GM12878 (cell line): ENCODE measurements around the gene VTN. TPM values are rescaled to one million over a fixed set of nuclear protein-coding genes. Genes with fewer than 3 reads are reported as not detected.

Source experiments
- ATAC-seq: fragments of 200-7000 bp; cut with Tn5 transposase; 3 replicates; pipeline ENCODE4 v1.9.1; 2020; ENCODE audit warnings: mild to moderate bottlenecking, moderate library complexity
- BruUV-seq: library from RNA; stranded (reverse); fragments of 400-500 nt; replicated peaks from 2 replicates; lab custom pipeline; 2021; lab: Mats Ljungman, UMichigan
- CTCF ChIA-PET: fragments of 300-600 bp; sonication (Branson Sonifier 250); formaldehyde crosslinking; extraction: SDS; loops from one replicate; lab custom pipeline; 2021; ENCODE audit warnings: inconsistent platforms; lab: Yijun Ruan, JAX
- POLR2A ChIA-PET: fragments of 350-600 bp; formaldehyde crosslinking; extraction: SDS; loops from one replicate; lab custom pipeline; 2021; ENCODE audit warnings: inconsistent platforms; lab: Charles Lee
- RAD21 ChIA-PET: fragments of 300-600 bp; sonication (Branson Sonifier 250); formaldehyde crosslinking; loops from one replicate; lab custom pipeline; 2023; ENCODE audit warnings: antibody characterized with exemption; ENCODE audit not compliant: unreplicated experiment; lab: Charles Lee
- SMC1A ChIA-PET: fragments of 300-600 bp; sonication (Branson Sonifier 250); formaldehyde crosslinking; loops from one replicate; lab custom pipeline; 2023; ENCODE audit not compliant: unreplicated experiment, uncharacterized antibody; lab: Charles Lee
- DNase-seq: peaks from one replicate; pipeline ENCODE4 v3.0.0-alpha.2; 2011; ENCODE audit warnings: low read depth, low spot score
- FAIRE-seq: peaks from 3 replicates; lab custom pipeline; 2011; peaks lifted over from hg19 to GRCh38; lab: Jason Lieb, UNC
- H2AFZ ChIP-seq: 2 replicates; pipeline ENCODE4 v1.6.0; 2011; ENCODE audit warnings: low read depth, low read length, control low read depth; ENCODE audit not compliant: control insufficient read depth
- H3K27ac ChIP-seq: 2 replicates; pipeline ENCODE4 v1.5.1; 2011; ENCODE audit warnings: control low read depth; ENCODE audit not compliant: control insufficient read depth, insufficient read depth
- H3K27me3 ChIP-seq, 2 experiments: replicated peaks in 1 of 2; 2 replicates each; pipeline versions ENCODE4 v1.6.0 to v1.6.1; 2011; ENCODE audit warnings: low read length in 1 of 2; ENCODE audit not compliant: control insufficient read depth in 2 of 2, insufficient read depth in 2 of 2
- H3K36me3 ChIP-seq, 2 experiments: 2 replicates each; pipeline ENCODE4 v1.5.1; 2011; ENCODE audit warnings: low read length in 1 of 2; ENCODE audit not compliant: control insufficient read depth in 2 of 2, insufficient read depth in 2 of 2
- H3K4me1 ChIP-seq: 2 replicates; pipeline ENCODE4 v1.6.1; 2011; ENCODE audit warnings: mild to moderate bottlenecking, low read length, moderate library complexity, mixed read lengths; ENCODE audit not compliant: control insufficient read depth, insufficient read depth
- H3K4me2 ChIP-seq: 2 replicates; pipeline ENCODE4 v1.6.0; 2011; ENCODE audit warnings: control low read depth; ENCODE audit not compliant: control insufficient read depth, insufficient read depth
- H3K4me3 ChIP-seq: fragments of 200-600 bp; sonication (generic); 2 replicates; pipeline ENCODE4 v1.5.1; 2016
- H3K79me2 ChIP-seq: 2 replicates; pipeline ENCODE4 v1.6.0; 2011; ENCODE audit warnings: low read length; ENCODE audit not compliant: control insufficient read depth, insufficient read depth
- H3K9ac ChIP-seq: 2 replicates; pipeline ENCODE4 v1.8.0; 2011; ENCODE audit warnings: low read length, control low read depth, mixed read lengths; ENCODE audit not compliant: control insufficient read depth, insufficient read depth
- H3K9me3 ChIP-seq: replicated peaks from 3 replicates; pipeline ENCODE4 v1.5.1; 2011; ENCODE audit warnings: mild to moderate bottlenecking, low read length; ENCODE audit not compliant: control insufficient read depth, insufficient read depth
- H4K20me1 ChIP-seq: 2 replicates; pipeline ENCODE4 v1.6.0; 2011; ENCODE audit not compliant: control insufficient read depth, insufficient read depth
- BCL3 ChIP-seq: IDR thresholded peaks from 2 replicates; pipeline ENCODE4 v1.6.1; 2011; ENCODE audit warnings: borderline replicate concordance, low read depth, mild to moderate bottlenecking, moderate library complexity, low read length; ENCODE audit not compliant: insufficient read depth, poor library complexity, severe bottlenecking
- NR2F1 ChIP-seq: fragments of 450-650 bp; conservative IDR thresholded peaks from 2 replicates; pipeline ENCODE4 v1.6.1; 2017; ENCODE audit warnings: mild to moderate bottlenecking
- ZNF274 ChIP-seq: IDR thresholded peaks from one replicate; pipeline ENCODE4 v1.8.0; 2011; ENCODE audit not compliant: insufficient read length, insufficient read depth
- WGBS: methylation state at CpG from one replicate; pipeline ENCODE4 v1.1.6; 2016; ENCODE audit warnings: low lambda C conversion rate; ENCODE audit not compliant: insufficient replicate concordance, insufficient coverage; ENCODE audit errors: missing lambda C conversion rate; 5-methylcytosine and 5-hydroxymethylcytosine counted together
- in situ Hi-C: fragments of 300-500 bp; cut with MboI; formaldehyde crosslinking; loops from 9 replicates; pipeline ENCODE4 v1.14.3; 2018; ENCODE audit warnings: mixed read lengths
- intact Hi-C: fragments of 100-400 bp; cut with micrococcal nuclease; formaldehyde crosslinking; loops from one replicate; pipeline ENCODE4 v1.14.2; 2022; ENCODE audit not compliant: unreplicated experiment
- polyA plus RNA-seq, 11 experiments: library from polyadenylated mRNA; depleted of rRNA in 4 of 11; unstranded in 6 of 11; stranded (reverse) in 5 of 11; fragments of >200 nt; fragmentation: Nextera tagmentation in 4 of 11; fragmentation: Illumina TruSeq in 1 of 11; extraction: Ambion mirVana in 4 of 11; extraction: Trizol in 1 of 11; gene quantifications; 1 replicate in 1 of 11; 2 replicates in 10 of 11; pipeline versions ENCODE4 v1.2.1 to v1.2.3, GENCODE V29; 2011 to 2016; ENCODE audit warnings: inconsistent platforms in 2 of 11, missing spikeins in 2 of 11, low read depth in 1 of 11
- total RNA-seq, 4 experiments: library from RNA; depleted of rRNA in 3 of 4; stranded (reverse); fragments of >200 nt in 3 of 4; fragmentation: Illumina TruSeq in 1 of 4; extraction: Trizol in 1 of 4; gene quantifications; 2 replicates each; pipeline versions ENCODE4 v1.2.1 to v1.2.3, GENCODE V29; 2013 to 2021

The VTN gene
- total and polyA plus RNA-seq, 10 of the 15 experiments (the other 5 are each of a cell fraction or from before 2014, with no cell fraction given): 0.04 to 1.3 (median 0.13) TPM; not detected in 5

- Histone ChIP-seq H3K27ac (no peak overlapping the region), H3K9me3 (no peaks in the 10 kb centered on the region), H3K9ac (no peak overlapping the region), H2AFZ (no peak overlapping the region), H3K36me3 (peaks cover 6 to 10% of the 10 kb centered on the region in 2 experiments; a peak in 3 of 4 replicates), H4K20me1 (no peaks in the 10 kb centered on the region), H3K4me3 (no peak overlapping the region), H3K27me3 (no peaks in the 10 kb centered on the region), H3K79me2 (peaks cover 19% of the 10 kb centered on the region), H3K4me1 (peaks cover 3% of the 10 kb centered on the region), H3K4me2 (no peak overlapping the region)
- intact Hi-C loops: no loop called here
- no peak for DNase-seq
- RAD21 ChIA-PET: interaction anchor here (1.2 kb wide), 1 partner anchor 20 kb away, joined by 3 read pairs; the partner anchor contains the start of gene POLDIP2
- CTCF ChIA-PET: interaction anchor here (1.2 to 2.3 kb wide), 2 partner anchors 16 to 78 kb away, joined by 6 to 8 read pairs; no protein-coding TSS in a partner anchor
- SMC1A ChIA-PET: no interaction called here
- in situ Hi-C loops: loop anchor here (10.0 kb wide), 1 partner anchor 617 kb away; the partner anchor contains the start of gene PHF12
- POLR2A ChIA-PET: no interaction called here
- WGBS: 77% methylated on average over 5 of the region's 5 CpGs
- BruUV-seq: no TSS peak
- FAIRE-seq: no peak
- ATAC-seq: no peak
- TF ChIP-seq ZNF274 (no peak), NR2F1 (no peak), BCL3 (no peak)
Observed at GRCh38 chr17:28338056-28338768, 31.9 kb downstream of the VTN start.
